Type B pancreatic cell (in vitro differentiated cells): ENCODE results near the gene DBH. TPM values are rescaled to one million over a fixed set of nuclear protein-coding genes. Genes with fewer than 3 reads are reported as not detected.

Source experiments
- DNase-seq: peaks from one replicate; pipeline ENCODE4 v3.0.0; 2021; ENCODE audit warnings: mixed read lengths; ENCODE audit not compliant: unreplicated experiment; ENCODE audit errors: extremely low spot score
- H3K27ac Mint-ChIP-seq: 2 replicates; pipeline ENCODE4 v1.8.0; 2021; ENCODE audit warnings: mild to moderate bottlenecking, mixed read lengths
- H3K27me3 Mint-ChIP-seq: 2 replicates; pipeline ENCODE4 v1.8.0; 2021; ENCODE audit warnings: mixed read lengths
- H3K36me3 Mint-ChIP-seq: 2 replicates; pipeline ENCODE4 v1.8.0; 2021; ENCODE audit warnings: mixed read lengths
- H3K4me1 Mint-ChIP-seq: one replicate; pipeline ENCODE4 v1.8.0; 2021; ENCODE audit warnings: mixed read lengths; ENCODE audit not compliant: unreplicated experiment
- H3K4me3 Mint-ChIP-seq: 2 replicates; pipeline ENCODE4 v1.8.0; 2021; ENCODE audit warnings: mild to moderate bottlenecking, mixed read lengths
- H3K9me3 Mint-ChIP-seq: 2 replicates; pipeline ENCODE4 v1.8.0; 2021; ENCODE audit warnings: mixed read lengths
- total RNA-seq: library from RNA; stranded (reverse); gene quantifications from 2 replicates; pipeline ENCODE4 v1.2.1, GENCODE V29; 2021; ENCODE audit warnings: low replicate concordance
- TF ChIP-seq, protein P1 (sequence below): fragments of 200-600 bp; sonication (generic); conservative IDR thresholded peaks from 2 replicates; pipeline ENCODE4 v1.5.0; 2021; ENCODE audit warnings: antibody characterized with exemption, mild to moderate bottlenecking

DBH gene
- total RNA-seq, 1 donor from 2014 or later: 0.12 TPM

DNA sequence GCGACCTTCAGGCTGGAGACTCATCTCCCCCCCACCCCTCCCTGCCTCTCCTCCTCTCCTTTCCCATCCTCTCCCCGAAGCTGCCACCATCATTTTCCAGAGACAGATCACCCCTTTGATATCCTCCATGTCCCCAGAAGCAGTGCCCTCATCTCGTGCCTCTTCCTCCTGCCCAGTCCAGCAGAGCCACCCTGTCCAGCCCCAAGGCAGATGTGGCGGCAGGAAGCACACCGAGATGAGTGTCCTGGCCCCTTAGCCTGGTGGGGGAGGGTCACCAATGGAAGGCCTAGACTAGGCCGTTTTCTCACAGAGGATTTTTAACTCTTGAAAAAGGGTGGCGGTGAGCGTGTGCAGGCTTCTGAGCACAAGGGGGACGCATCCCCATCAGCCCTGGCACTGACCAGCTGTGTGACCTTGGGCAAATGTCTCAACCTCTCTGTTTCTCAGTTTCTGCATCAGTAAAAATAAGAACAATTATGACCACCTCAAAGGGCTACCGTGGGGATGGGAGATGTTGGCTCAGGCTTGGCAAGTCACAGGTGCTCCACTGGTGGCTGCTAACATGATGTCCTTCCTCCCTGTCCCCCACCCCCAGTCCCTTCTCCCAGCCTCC is 53.1 kb downstream of the DBH start:
- no peak overlapping the region for H3K27ac Mint-ChIP-seq

GRCh38 chr9:133690081-133690561 is 54.0 kb downstream of the DBH start:
- Mint-ChIP-seq H3K4me3 (peak overlapping the region; percentile 17), H3K27me3 (peaks cover 3% of the 10 kb centered on the region), H3K36me3 (no peaks in the 10 kb centered on the region), H3K27ac (peak overlapping the region; percentile 85), H3K9me3 (no peaks in the 10 kb centered on the region), H3K4me1 (peaks cover 18% of the 10 kb centered on the region)
- TF ChIP-seq, protein P1, sequence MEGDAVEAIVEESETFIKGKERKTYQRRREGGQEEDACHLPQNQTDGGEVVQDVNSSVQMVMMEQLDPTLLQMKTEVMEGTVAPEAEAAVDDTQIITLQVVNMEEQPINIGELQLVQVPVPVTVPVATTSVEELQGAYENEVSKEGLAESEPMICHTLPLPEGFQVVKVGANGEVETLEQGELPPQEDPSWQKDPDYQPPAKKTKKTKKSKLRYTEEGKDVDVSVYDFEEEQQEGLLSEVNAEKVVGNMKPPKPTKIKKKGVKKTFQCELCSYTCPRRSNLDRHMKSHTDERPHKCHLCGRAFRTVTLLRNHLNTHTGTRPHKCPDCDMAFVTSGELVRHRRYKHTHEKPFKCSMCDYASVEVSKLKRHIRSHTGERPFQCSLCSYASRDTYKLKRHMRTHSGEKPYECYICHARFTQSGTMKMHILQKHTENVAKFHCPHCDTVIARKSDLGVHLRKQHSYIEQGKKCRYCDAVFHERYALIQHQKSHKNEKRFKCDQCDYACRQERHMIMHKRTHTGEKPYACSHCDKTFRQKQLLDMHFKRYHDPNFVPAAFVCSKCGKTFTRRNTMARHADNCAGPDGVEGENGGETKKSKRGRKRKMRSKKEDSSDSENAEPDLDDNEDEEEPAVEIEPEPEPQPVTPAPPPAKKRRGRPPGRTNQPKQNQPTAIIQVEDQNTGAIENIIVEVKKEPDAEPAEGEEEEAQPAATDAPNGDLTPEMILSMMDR: no peak
- DNase-seq: no peak

More for the DNA sequence above, 53.1 kb downstream of the DBH start:
- Mint-ChIP-seq H3K4me1 (peaks cover 18% of the 10 kb centered on the region), H3K36me3 (no peaks in the 10 kb centered on the region), H3K27me3 (no peaks in the 10 kb centered on the region), H3K9me3 (no peaks in the 10 kb centered on the region), H3K4me3 (no peak overlapping the region)
- no peak for DNase-seq
- TF ChIP-seq, protein P1: no peak

DNA sequence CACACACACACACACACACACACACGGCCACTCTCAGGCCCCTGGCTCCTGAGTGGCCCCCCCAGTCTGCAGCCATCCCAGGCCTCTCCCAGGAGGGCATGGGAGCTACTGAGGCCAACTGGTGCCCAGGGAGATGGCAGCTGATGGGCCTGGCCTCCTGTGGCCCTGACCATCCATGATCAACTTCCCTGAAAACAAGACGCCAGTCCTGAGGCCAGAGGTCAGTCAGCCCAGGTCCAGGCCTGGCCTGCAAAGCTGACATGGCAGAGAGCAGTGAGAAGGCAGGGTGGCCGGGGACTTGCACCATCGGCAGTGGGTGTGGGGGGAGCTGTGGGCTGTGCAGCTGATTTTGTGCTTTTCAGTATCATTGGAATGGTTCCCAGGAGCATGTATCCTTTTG is 55.0 kb downstream of the DBH start:
- H3K4me3 Mint-ChIP-seq: no peak overlapping the region
- peaks cover 3% of the 10 kb centered on the region for H3K27me3 Mint-ChIP-seq
- TF ChIP-seq, protein P1: no peak
- H3K9me3 Mint-ChIP-seq: no peaks in the 10 kb centered on the region
- H3K27ac Mint-ChIP-seq: no peak overlapping the region
- H3K4me1 Mint-ChIP-seq: peaks cover 18% of the 10 kb centered on the region
- H3K36me3 Mint-ChIP-seq: no peaks in the 10 kb centered on the region
- DNase-seq: no peak

DNA sequence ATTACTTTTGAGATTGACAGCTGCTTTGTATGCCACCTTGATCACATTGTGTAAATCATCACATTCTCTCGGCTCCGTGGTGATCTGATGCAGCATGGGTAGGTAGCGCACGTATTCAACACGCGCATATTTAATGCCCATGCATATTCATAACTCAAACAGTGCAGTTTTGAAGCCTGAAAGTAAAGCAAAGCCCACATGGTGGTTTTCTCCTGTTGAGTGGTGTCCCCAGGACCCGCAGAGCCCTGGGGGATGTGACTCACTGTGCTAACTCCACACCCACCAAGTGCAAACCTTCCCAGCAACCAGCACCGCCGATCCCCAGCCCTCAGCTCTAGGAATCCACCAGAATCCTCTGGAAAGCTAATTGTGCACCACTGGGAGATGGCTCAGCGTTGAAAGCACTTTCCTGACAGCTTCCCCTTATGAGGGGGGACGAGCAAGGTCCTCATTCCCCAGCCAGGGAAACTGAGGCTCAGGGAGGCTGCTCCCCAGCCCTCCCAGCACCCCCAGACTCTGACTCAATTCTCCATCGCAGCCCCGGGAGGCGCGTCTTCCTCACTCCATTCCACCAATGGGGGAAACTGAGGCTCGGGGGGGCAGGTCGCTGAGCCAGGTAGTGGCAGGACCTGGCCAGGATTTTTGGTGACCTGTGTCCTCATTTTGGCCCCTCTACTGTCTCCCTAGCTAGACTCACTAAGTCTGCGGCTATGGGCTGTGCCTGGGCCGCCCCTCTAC is 55.6 kb downstream of the DBH start:
- no peak overlapping the region for H3K27ac Mint-ChIP-seq
- no peak for DNase-seq
- peaks cover 18% of the 10 kb centered on the region for H3K4me1 Mint-ChIP-seq
- H3K4me3 Mint-ChIP-seq: no peak overlapping the region
- H3K36me3 Mint-ChIP-seq: no peaks in the 10 kb centered on the region
- TF ChIP-seq, protein P1: no peak
- H3K9me3 Mint-ChIP-seq: no peaks in the 10 kb centered on the region
- H3K27me3 Mint-ChIP-seq: peaks cover 3% of the 10 kb centered on the region

- no peak for DNase-seq
- Mint-ChIP-seq H3K36me3 (no peaks in the 10 kb centered on the region), H3K27ac (no peak overlapping the region), H3K4me3 (no peak overlapping the region), H3K9me3 (no peaks in the 10 kb centered on the region), H3K27me3 (peaks cover 3% of the 10 kb centered on the region), H3K4me1 (peaks cover 17% of the 10 kb centered on the region)
- TF ChIP-seq, protein P1: no peak
Measured at GRCh38 chr9:133692364-133692985, 56.3 kb downstream of the DBH start.
